GM18909 (cell line): ENCODE measurements around the gene CUTA.
"Not testable (repeated sequence)": the region's sequence is repeated elsewhere in the genome, so short reads cannot be mapped to it uniquely, and the experiment has no call there.

Experiments used
- ATAC-seq: cut with Tn5 transposase; IDR thresholded peaks from one replicate; pipeline ENCODE4 v1.9.1; 2021; ENCODE audit warnings: mild to moderate bottlenecking; ENCODE audit not compliant: unreplicated experiment, poor library complexity

Gene CUTA

DNA sequence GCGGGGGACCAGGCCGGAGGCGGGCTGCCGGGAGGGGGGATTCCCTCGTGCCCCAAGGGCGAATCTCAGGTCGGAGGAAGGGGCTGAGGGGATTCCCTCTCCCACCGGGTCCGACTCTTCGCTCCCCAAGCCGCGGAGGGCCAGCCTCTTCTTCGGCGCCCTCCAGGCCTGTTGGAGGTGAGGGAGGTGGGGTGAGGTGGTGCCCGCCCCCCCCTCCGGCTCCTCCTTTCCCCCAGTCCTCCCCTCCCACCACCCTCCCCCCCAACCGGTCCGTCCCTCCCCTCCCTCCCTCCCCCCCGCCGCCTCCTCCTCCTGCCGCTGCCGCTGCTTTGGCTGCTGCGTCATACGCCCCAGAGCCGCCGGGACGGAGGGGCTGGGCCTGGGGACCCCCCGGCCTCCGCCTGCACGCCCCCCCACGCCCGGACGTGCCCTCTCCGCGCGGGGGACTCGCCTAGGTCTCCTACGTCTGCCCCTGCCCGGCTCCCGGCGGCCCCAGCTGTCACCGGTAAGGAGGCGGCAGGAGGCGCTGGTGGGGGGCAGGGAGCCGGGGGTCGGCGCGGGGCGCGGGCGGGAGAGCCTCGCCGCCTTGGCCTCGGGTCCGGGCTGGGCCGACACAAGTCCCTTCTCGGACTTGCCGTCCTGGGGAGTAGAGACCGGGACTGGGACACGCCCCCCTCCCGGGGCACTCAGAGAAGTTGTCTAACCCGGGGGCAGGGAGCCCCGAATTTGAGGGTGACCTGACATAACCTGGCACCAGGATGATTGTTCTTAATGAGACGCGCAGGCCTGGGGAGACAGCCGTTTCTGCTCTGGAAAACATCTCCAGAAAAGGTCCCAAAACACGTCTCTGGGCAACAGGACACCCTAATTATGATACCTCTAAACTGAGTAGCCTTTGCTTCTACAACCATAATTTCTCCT, 6.9 kb downstream of the CUTA start, which contains the start of gene PHF1:
TSS of gene PHF1 (plus strand) at position 304 of the 921 bp plus-strand sequence. CDS start 1,250 bp downstream, outside the sequence.
- ATAC-seq, result peak; percentile 42

GRCh38 chr6:33410050-33410710, 7.7 kb downstream of the CUTA start:
- ATAC-seq, result peak; percentile 86

DNA sequence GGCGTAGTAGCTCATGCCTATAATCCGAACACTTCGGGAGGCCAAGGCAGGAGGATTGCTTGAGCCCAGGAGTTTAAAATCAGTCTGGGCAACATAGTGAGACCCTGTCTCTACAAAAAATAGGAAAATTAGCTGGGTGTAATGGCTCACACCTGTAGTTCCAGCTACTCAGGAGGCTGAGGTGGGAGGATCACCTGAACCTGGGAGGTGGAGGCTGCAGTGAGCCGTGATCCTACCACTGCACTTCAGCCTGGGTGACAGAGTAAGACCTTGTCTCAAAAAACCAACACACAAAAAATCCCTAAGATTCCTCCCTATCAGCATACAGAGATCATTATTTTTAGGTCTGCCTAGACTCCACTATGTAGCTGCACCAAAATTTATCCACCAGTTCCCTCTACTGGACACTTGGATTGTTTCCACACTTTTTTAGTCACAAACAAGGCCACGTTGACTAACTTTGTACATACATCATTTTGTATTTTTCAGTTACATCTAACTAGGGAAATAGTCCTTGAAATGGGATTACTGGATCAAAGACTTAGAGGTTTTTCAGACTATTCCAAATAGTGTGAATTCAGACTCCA, 10.7 kb downstream of the CUTA start:
- ATAC-seq, result no peak

DNA sequence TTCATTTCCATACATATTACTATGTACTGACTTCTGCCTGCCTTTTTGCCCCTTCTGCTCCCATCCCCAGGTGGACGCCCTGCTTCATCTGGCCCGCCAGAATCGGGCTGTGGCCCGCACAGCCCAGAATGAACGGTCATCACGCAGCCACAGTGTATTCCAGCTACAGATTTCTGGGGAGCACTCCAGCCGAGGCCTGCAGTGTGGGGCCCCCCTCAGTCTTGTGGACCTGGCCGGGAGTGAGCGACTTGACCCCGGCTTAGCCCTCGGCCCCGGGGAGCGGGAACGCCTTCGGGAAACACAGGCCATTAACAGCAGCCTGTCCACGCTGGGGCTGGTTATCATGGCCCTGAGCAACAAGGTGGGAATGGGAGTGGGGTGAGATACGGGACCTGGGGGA, 11.8 kb downstream of the CUTA start:
- no peak for ATAC-seq

DNA sequence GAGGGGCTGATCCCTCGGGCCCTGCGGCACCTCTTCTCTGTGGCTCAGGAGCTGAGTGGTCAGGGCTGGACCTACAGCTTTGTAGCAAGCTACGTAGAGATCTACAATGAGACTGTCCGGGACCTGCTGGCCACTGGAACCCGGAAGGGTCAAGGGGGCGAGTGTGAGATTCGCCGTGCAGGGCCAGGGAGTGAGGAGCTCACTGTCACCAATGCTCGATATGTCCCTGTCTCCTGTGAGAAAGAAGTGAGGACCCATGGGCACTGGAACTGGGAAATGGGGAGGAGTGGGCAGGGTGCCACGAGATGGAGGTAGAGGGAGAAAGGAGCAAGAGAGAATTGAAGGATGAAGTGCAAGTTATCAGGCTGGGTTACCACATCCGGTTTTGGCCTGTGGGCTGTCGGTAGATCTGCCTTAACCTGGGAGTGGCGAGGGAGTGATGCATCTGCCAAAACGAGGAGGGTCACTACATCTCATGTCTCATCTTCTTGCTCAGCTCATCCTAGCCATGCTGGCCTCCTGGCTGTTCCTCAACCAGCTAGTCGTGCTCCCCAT, 12.4 kb downstream of the CUTA start:
- no peak for ATAC-seq

- ATAC-seq, result no peak
These were observed 13.0 kb downstream of the CUTA start for GRCh38 chr6:33404884-33405283.

- ATAC-seq, result not testable (repeated sequence)
These were observed 18.0 kb downstream of the CUTA start for GRCh38 chr6:33399881-33400280.

DNA sequence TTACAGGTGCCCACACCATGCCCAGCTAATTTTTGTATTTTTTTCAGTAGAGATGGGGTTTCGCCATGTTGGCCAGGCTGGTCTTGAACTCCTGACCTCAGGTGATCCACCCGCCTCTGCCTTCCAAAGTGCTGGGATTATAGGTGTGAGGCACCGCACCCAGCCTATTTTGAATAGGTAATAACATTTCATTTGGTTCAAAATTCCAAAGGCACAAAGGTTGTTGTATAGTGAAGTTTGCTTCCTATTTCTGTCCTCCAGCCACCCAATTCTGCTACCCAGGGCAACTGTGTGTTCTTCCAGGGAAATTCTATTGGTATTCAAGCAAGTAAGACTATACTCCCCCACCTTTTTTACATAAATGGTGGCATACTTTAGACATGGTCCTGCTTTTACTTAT, 19.3 kb downstream of the CUTA start:
- ATAC-seq, result not testable (repeated sequence)

GRCh38 chr6:33397541-33397940, 20.4 kb downstream of the CUTA start:
- no peak for ATAC-seq

DNA sequence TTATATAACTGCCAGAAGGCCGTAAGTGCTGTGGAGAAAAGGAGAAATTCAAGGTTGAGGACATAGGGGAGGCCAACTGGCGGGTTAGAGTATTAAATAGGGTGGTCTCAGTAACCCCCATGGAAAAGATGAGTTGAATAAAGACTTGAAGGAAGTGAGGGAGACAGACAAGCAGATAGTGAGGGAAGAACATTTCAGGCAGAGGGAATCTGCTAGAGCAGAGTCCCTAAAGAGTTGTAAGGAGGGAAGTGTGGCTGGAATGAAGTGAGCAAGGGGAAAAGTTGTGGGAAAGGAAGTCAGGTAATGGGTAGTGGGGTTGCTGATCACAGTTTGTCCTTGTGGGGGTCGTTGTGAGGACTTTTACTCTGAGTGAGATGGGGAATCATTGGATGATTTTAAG, 24.9 kb downstream of the CUTA start:
- ATAC-seq, result no peak

- ATAC-seq, result no peak
These were observed 25.3 kb downstream of the CUTA start for GRCh38 chr6:33392595-33392948.

DNA sequence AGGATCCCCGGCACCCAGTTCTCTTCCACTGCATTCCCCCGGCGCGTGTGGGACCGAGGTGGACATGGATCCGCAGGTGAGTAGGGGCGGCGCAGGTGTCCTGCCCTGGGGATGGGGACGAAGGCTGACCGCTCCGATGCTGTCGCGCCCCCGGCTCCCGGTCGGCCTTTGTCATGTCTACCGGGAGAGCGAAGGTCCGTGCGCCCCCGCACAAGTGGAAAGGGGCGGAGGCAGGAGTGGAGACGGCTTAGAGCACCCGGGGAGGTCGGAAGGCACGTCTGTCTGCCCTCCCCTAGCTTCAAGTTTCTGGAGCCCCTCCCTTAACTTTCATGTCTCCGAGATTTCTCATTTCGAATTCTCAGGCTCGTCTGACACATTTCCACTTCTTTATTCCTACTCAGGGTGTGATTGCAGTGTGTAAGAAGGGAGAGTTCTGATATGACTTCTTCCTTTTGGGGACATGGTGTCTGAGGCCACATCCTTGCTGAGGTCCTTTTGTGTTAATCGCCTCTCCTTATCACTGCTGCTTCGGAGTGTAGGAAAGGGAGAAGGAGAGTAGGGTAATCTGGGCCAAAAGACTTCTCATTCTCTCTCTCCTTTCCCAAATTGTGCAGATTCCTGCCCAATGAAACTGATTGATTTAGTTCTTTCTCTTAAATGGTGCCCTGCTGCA, 25.8 kb downstream of the CUTA start:
- peak; percentile 19 for ATAC-seq

DNA sequence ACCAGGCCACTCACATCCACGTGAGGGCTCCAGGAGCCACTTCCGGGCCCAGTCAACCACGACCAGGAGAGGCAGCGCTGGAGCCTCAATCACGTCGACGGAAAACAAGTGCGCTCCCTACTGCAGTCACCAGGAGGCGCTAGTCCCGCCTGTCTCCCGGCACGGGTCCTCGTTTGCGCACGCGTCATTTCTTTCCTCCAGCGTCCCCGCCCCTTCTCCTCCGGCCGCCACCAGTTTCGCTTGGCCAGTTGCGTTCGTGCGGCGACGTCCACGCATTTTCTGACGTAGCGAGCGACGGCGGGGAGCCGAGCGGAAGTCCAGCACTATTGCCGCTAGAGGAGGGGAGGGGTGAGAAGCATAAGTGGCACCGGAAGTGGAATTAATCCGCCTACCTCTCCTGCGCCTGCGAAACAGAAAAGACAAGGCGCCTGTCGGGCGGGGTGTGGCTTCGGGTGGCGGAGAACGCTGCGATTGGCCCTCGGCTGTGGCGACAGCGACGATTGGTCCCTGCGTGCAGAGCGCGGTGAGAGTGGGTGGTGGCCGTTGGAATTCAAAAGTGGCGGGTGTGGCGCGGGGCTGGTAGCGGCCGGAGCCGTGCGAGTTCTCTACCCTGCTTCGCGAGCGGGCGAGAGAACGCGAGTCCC, 26.5 kb downstream of the CUTA start, which contains the start of gene KIFC1:
TSS of gene KIFC1 (plus strand) at position 546 of the 644 bp plus-strand sequence. CDS start 163 bp downstream, outside the sequence.
- peak; percentile 89 for ATAC-seq

DNA sequence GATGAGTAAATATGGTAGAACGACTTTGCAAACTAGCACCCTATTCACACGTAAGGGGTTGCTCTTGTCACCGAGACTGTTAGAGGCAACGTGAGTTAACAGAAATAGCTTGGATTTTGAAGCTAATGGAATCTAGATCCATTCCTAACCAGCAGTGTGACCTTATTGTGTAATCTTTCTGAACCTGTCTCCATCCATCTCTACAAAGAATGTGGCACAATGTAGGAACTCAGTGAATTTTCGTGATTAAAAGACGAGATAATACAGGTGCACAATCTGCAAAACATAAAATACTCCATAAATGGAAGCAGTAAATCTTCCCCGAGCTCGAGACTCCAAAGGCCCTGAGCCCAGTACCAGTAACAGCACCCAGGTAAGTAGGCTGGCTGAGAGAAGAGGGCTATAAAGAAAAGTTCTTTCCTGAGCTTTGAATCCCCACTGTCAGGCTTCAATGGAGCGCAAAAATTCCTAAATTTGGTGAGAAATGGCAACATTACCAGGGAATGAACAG, 27.1 kb downstream of the CUTA start:
- peak; percentile 2 for ATAC-seq

- ATAC-seq, result no peak
These were observed 27.7 kb downstream of the CUTA start for GRCh38 chr6:33390173-33390572.

DNA sequence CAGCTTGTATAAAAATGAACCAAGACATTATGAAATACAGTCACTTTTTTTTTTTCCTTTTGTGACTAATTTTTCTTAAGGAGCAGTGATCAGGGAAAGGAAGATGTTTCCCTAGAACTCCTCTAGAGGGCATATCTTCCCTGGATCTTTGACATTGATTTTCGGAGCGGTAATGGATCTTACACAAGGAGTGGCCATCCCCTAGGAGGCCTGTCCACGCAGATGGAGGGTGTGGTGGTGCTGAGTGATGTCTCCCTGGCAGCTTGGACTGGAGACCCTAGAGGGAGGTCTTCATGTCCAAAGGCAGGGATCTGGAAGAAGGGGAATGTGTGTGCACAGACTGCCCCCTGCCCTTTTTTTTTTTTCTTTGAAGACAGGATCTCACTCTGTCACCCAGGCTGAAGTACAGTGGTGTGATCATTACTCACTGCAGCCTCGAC, 33.3 kb downstream of the CUTA start:
- ATAC-seq, result no peak

GRCh38 chr6:33383427-33384185, 34.3 kb downstream of the CUTA start:
- no peak for ATAC-seq

DNA sequence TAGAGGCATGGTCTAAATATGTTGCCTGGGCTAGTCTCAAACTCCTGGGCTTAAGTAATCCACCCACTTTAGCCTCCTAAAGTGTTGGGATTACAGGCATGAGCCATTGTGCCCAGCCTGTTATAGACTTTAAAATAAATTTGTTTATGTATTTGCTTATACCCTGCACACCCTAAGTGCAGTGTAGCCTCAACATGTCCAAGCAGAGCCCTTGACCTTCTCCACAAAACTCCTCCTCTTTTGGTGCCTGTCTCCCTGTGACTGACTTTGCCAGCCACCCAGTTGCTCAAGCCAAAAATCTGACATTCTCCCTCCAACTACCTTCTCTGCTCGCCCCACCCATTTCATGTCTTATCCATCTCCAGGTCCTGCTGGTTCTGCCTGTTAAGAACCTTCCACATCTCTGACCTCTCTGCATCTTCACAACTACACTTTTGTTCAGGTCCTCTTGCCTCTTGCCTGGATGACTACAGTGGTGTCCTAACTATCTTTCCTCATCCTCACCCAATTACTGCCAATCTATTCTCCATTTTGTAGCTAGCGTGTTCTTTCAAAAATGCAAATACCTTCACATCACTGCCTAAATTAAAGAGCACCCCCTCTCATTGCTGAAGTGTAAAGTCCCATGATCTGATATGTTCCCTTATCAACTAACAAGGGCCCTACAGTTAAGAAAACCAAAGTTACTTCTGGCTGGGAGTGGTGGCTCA, 37.5 kb downstream of the CUTA start:
- no peak for ATAC-seq
